PC-9 (cell line): ENCODE data around the gene TMEM80.

Experiments used
- EZH2 ChIP-seq: fragments of 200-600 bp; sonication (generic); IDR thresholded peaks from 2 replicates; pipeline ENCODE4 v1.8.0; 2017; ENCODE audit warnings: antibody characterized with exemption, low read depth
- TF ChIP-seq, protein P1 (sequence below): fragments of 200-600 bp; sonication (generic); conservative IDR thresholded peaks from 2 replicates; pipeline ENCODE4 v1.6.1; 2017; ENCODE audit warnings: mixed run types, antibody characterized with exemption, mild to moderate bottlenecking, moderate library complexity

DNA sequence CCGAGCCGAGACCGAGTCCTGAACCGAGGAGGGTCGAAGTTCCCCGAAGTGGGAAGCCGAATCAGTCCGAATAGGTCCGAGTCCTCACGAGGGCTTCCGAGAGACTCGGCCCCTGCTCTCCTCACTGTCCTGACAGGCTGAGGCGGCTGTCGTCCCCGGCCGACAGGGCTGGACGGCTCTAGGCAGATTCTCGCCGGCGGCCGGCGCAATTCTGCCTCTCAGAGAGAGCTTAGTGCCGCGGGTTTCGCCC lies 403 bp upstream of the TMEM80 start:
- TF ChIP-seq, protein P1, sequence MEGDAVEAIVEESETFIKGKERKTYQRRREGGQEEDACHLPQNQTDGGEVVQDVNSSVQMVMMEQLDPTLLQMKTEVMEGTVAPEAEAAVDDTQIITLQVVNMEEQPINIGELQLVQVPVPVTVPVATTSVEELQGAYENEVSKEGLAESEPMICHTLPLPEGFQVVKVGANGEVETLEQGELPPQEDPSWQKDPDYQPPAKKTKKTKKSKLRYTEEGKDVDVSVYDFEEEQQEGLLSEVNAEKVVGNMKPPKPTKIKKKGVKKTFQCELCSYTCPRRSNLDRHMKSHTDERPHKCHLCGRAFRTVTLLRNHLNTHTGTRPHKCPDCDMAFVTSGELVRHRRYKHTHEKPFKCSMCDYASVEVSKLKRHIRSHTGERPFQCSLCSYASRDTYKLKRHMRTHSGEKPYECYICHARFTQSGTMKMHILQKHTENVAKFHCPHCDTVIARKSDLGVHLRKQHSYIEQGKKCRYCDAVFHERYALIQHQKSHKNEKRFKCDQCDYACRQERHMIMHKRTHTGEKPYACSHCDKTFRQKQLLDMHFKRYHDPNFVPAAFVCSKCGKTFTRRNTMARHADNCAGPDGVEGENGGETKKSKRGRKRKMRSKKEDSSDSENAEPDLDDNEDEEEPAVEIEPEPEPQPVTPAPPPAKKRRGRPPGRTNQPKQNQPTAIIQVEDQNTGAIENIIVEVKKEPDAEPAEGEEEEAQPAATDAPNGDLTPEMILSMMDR = no peak
- no peak for TF ChIP-seq EZH2
